ENCODE data around the gene TEKT1. TPM values are rescaled to one million over a fixed set of nuclear protein-coding genes. Genes with fewer than 3 reads are reported as not detected.
A peak's percentile ranks its signal among the peaks of the same experiment; 100 is the strongest.
"Not testable (repeated sequence)": the region's sequence is repeated elsewhere in the genome, so short reads cannot be mapped to it uniquely, and the experiment has no call there.

The TEKT1 gene
- total and polyA plus RNA-seq, 3 donors from 2014 or later = 7.0 to 61.3 (median 15.6) TPM

DNA sequence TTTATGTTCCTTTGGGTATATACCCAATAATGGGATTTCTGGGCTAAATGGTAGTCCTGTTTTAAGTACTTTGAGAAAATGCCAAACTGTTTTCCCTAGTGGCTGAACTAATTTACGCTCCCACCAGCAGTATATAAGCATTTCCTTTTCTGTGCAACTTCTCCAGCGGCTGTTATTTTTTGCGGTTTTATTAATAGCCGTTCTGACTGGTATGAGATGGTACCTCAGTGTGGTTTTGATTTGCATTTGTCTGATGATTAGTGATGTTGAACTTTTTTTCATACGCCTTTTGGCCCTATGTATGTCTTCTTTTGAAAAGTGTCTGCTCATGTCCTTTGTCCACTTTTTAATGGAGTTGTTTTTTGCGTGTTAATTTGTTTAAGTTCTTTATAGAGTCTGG lies 25.8 kb upstream of the TEKT1 start:
- TF ChIP-seq, protein P1, sequence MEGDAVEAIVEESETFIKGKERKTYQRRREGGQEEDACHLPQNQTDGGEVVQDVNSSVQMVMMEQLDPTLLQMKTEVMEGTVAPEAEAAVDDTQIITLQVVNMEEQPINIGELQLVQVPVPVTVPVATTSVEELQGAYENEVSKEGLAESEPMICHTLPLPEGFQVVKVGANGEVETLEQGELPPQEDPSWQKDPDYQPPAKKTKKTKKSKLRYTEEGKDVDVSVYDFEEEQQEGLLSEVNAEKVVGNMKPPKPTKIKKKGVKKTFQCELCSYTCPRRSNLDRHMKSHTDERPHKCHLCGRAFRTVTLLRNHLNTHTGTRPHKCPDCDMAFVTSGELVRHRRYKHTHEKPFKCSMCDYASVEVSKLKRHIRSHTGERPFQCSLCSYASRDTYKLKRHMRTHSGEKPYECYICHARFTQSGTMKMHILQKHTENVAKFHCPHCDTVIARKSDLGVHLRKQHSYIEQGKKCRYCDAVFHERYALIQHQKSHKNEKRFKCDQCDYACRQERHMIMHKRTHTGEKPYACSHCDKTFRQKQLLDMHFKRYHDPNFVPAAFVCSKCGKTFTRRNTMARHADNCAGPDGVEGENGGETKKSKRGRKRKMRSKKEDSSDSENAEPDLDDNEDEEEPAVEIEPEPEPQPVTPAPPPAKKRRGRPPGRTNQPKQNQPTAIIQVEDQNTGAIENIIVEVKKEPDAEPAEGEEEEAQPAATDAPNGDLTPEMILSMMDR (IDR thresholded peaks at IDR 0.05) = no peak
- no peak for TF ChIP-seq POLR2A (IDR thresholded peaks at IDR 0.05)
- Histone ChIP-seq H3K9me3 (no peaks in the 10 kb centered on the region), H3K36me3 (ENCODE audit: low read depth, missing control alignments) (no peaks in the 10 kb centered on the region), H3K27me3 (no peaks in the 10 kb centered on the region), H3K27ac (no peak overlapping the region), H3K4me3 (no peak overlapping the region), H3K4me1 (no peaks in the 10 kb centered on the region)
- intact Hi-C loops (cut with DNase I; ENCODE audit: low total_unique reads) = no loop called here
- 78 to 89% methylated on average over 6 of the region's 6 CpGs for WGBS, 2 donors
- no peak for DNase-seq

DNA sequence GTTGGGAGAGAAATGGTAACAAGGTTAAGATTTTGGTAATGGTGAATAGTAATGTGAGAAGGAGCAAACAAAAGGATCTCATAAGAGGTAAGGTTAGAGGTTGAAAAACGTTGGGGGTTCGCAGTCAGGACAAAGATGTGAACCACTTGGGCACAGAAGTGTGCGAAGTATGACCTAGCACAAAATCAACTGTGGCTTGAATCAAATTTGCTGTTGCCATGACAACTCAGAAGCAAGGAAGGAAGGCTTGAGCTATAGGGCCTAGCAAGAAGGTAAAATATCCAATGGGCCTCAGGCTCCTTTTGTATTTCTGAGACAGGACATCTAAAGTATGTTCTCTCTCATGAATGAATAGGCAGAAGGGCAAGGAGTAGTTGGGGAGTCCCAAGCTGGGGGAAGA lies 24.5 kb upstream of the TEKT1 start:
- Histone ChIP-seq H3K36me3 (ENCODE audit: low read depth, missing control alignments) (no peaks in the 10 kb centered on the region), H3K27me3 (no peaks in the 10 kb centered on the region), H3K4me3 (no peak overlapping the region), H3K9me3 (no peaks in the 10 kb centered on the region), H3K27ac (no peak overlapping the region), H3K4me1 (no peaks in the 10 kb centered on the region)
- no peak for DNase-seq
- TF ChIP-seq POLR2A (IDR thresholded peaks at IDR 0.05) = no peak
- TF ChIP-seq, protein P1 (IDR thresholded peaks at IDR 0.05) = no peak
- WGBS, 2 donors = 86 to 88% methylated on average over 3 of the region's 3 CpGs
- intact Hi-C loops (cut with DNase I; ENCODE audit: low total_unique reads) = no loop called here

DNA sequence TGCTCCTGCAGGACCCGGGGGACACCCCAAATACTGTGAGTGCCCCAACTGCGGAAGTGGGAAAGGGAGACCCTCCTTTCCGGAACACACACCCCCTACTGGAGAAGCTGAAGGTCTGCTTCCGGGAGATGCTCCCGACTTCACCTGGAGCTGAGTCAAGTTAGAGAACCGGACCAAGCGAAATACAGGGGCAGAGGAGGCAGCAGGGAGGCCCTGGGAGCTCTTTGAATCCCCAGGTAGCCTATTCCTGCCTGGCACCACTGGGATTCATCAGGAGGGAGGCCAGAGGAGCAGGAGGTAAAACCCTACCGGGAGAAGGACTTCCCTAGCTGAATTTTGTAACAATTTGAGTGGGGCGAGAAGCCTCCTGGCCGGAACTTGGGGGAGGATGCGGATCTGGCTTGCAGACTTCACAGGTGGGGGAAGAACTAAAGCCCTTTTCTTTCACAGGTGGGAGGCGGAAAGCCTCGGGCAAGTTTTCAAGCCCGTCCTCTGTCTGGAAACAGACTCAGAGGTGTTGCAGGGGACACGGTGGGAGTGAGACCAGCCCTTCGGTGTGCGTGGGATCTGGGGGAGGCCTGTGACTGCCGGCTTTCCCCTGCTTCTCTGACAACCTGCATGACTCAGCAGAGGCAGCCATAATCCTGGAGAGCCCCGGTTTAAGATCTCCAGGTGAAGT lies 22.4 kb upstream of the TEKT1 start:
- H3K4me1 ChIP-seq = no peaks in the 10 kb centered on the region
- DNase-seq = peak; percentile 58
- intact Hi-C loops (cut with DNase I; ENCODE audit: low total_unique reads) = no loop called here
- no peaks in the 10 kb centered on the region for H3K9me3 ChIP-seq
- TF ChIP-seq, protein P1 (IDR thresholded peaks at IDR 0.05) = peak in 2 of 3 experiments; percentile 14 to 24
- TF ChIP-seq POLR2A (IDR thresholded peaks at IDR 0.05) = no peak
- WGBS, 2 donors = 13 to 15% methylated on average over 19 of the region's 19 CpGs
- peak overlapping the region; percentile 18 to 36 for H3K4me3 ChIP-seq
- no peaks in the 10 kb centered on the region for H3K36me3 ChIP-seq (ENCODE audit: low read depth, missing control alignments)
- H3K27me3 ChIP-seq = no peaks in the 10 kb centered on the region
- H3K27ac ChIP-seq = no peak overlapping the region

DNA sequence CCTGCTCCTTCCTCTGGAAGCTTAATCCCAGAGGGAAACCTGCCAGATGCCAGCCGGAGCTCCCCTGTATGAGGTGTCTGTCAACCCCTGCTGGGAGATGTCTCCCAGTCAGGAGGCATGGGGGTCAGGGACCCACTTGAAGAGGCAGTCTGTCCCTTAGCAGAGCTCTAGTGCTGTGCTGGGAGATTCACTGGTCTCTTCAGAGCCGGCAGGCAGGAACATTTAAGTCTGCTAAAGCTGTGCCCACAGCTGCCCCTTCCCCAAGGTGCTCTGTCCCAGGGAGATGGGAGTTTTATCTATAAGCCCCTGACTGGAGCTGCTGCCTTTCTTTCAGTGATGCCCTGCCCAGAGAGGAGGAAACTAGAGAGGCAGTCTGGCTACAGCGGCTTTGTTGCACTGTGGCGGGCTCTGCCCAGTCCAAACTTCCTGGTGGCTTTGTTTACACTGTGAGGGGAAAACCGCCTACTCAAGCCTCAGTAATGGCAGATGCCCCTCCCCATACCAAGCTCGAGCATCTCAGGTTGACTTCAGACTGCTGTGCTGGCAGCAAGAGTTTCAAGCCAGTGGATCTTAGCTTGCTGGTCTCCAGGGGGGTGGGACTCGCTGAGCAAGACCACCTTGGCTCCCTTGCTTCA lies 17.1 kb upstream of the TEKT1 start:
- DNase-seq; intact Hi-C loops (cut with DNase I; ENCODE audit: low total_unique reads); H3K9me3 ChIP-seq; H3K27ac ChIP-seq; H3K36me3 ChIP-seq (ENCODE audit: low read depth, missing control alignments); H3K4me1 ChIP-seq; H3K27me3 ChIP-seq; H3K4me3 ChIP-seq: not testable (repeated sequence)
- WGBS, 2 donors = 79 to 91% methylated on average over 4 to 7 of the region's 7 CpGs

DNA sequence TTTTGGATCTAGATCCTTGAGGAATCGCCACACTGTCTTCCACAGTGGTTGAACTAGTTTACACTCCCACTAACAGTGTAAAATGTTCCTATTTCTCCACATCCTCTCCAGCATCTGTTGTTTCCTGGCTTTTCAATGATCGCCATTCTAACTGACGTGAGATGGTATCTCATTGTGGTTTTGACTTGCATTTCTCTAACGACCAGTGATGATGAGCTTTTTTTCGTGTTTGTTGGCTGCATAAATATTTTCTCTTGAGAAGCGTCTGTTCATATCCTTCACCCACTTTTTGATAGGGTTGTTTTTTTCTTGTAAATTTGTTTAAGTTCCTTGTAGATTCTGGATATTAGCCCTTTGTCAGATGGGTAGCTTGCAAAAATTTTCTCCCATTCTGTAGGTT lies 14.6 kb upstream of the TEKT1 start:
- intact Hi-C loops (cut with DNase I; ENCODE audit: low total_unique reads); H3K4me3 ChIP-seq; H3K4me1 ChIP-seq; H3K27ac ChIP-seq; H3K9me3 ChIP-seq; DNase-seq; H3K27me3 ChIP-seq; H3K36me3 ChIP-seq (ENCODE audit: low read depth, missing control alignments): not testable (repeated sequence)
- 74% methylated on average over 6 of the region's 6 CpGs for WGBS, 2 donors

DNA sequence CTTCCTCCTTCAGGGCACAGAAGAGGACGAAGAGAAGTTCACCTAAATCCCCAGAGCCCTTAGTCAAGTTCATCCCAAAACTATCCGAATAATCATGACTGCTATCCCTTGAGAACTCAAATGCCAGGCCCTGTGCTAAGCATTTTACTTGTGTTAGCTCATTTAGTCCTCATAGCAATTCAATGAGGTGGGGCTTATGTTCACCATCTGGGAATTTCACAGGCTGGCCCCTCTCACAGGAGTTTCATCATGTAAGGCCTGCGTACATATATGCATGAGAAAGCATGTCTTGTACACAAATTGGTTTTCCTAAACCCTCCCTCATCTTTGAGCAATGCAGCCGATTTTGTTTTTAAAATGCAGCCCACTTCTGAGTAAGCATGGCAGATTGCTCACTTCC lies 12.9 kb upstream of the TEKT1 start:
- H3K27me3 ChIP-seq; DNase-seq; H3K36me3 ChIP-seq (ENCODE audit: low read depth, missing control alignments); H3K9me3 ChIP-seq; H3K4me3 ChIP-seq; intact Hi-C loops (cut with DNase I; ENCODE audit: low total_unique reads); H3K27ac ChIP-seq; H3K4me1 ChIP-seq: not testable (repeated sequence)
- WGBS, 2 donors = 76 to 81% methylated on average over 3 to 4 of the region's 4 CpGs

Data from testis (tissue), 3 donors.